Esophagus muscularis mucosa (tissue), 4 donors: ENCODE results near the gene PPP1R14B. TPM values are rescaled to one million over a fixed set of nuclear protein-coding genes. Genes with fewer than 3 reads are reported as not detected.

Experiments used
- DNase-seq: peaks from one replicate; pipeline ENCODE4 v3.0.0-alpha.2; 2017; ENCODE audit errors: extremely low spot score
- H3K27ac ChIP-seq, 4 donors: fragments of 200-600 bp; sonication (generic); replicated peaks in 1 of 4; 1 replicate in 3 of 4; 2 replicates in 1 of 4; pipeline ENCODE4 v1.5.1; 2016 to 2019; ENCODE audit warnings: mild to moderate bottlenecking in 1 of 4
- H3K27me3 ChIP-seq, 4 donors: fragments of 200-600 bp; sonication (generic); one replicate each; pipeline versions ENCODE4 v1.5.1 to v1.6.0; 2016 to 2019
- H3K36me3 ChIP-seq, 4 donors: fragments of 200-600 bp; sonication (generic); one replicate each; pipeline ENCODE4 v1.5.1; 2016 to 2019
- H3K4me1 ChIP-seq, 4 donors: fragments of 200-600 bp; sonication (generic); one replicate each; pipeline ENCODE4 v1.5.1; 2016 to 2019
- H3K4me3 ChIP-seq, 4 donors: fragments of 200-600 bp; sonication (generic); 1 replicate in 2 of 4; 2 replicates in 2 of 4; pipeline ENCODE4 v1.5.1; 2016 to 2019; ENCODE audit warnings: mild to moderate bottlenecking in 4 of 4, moderate library complexity in 1 of 4
- H3K9me3 ChIP-seq, 4 donors: fragments of 200-600 bp; sonication (generic); 1 replicate in 3 of 4; 2 replicates in 1 of 4; pipeline ENCODE4 v1.5.1; 2016 to 2019
- CTCF ChIP-seq, 3 experiments: fragments of 200-600 bp in 2 of 3; fragments of 450-650 bp in 1 of 3; sonication (generic) in 2 of 3; IDR thresholded peaks; one replicate each; pipeline ENCODE4 v1.5.1; 2017 to 2019; ENCODE audit warnings: antibody characterized with exemption in 3 of 3, mild to moderate bottlenecking in 2 of 3, moderate library complexity in 1 of 3
- EP300 ChIP-seq: sonication (generic); formaldehyde crosslinking; IDR thresholded peaks from one replicate; pipeline ENCODE4 v1.6.1; 2017; ENCODE audit warnings: antibody characterized with exemption
- POLR2A ChIP-seq: fragments of 450-650 bp; IDR thresholded peaks from one replicate; pipeline ENCODE4 v1.6.1; 2017; ENCODE audit warnings: antibody characterized with exemption, moderate library complexity, mild to moderate bottlenecking, low read depth
- POLR2AphosphoS5 ChIP-seq, 2 donors: sonication (generic); formaldehyde crosslinking; IDR thresholded peaks; one replicate each; pipeline ENCODE4 v1.6.1; 2017; ENCODE audit warnings: antibody characterized with exemption in 2 of 2
- WGBS: methylation state at CpG from one replicate; pipeline ENCODE4 v1.1.5; 2018; 5-methylcytosine and 5-hydroxymethylcytosine counted together
- intact Hi-C: fragments of 100-400 bp; cut with DNase I; formaldehyde crosslinking; loops from one replicate; pipeline ENCODE4 v1.15.1; 2023
- total RNA-seq, 4 donors: library from RNA; depleted of rRNA; stranded (reverse); fragments of >200 nt; gene quantifications; one replicate each; pipeline versions ENCODE4 v1.1.0 to v1.2.1, GENCODE V29; 2016

PPP1R14B gene
- total RNA-seq, 4 donors from 2014 or later, result 50.4 to 92.9 (median 79.8) TPM

- no peak for TF ChIP-seq POLR2AphosphoS5 (IDR thresholded peaks at IDR 0.05)
- TF ChIP-seq CTCF (IDR thresholded peaks at IDR 0.05), result no peak
- no peak for TF ChIP-seq POLR2A
- no peak for TF ChIP-seq EP300
- Histone ChIP-seq H3K27me3 (no peaks in the 10 kb centered on the region), H3K36me3 (peaks cover 40 to 85% (median 73%) of the 10 kb centered on the region in 4 donors), H3K9me3 (no peaks in the 10 kb centered on the region), H3K4me1 (peaks cover 19 to 50% (median 35%) of the 10 kb centered on the region in 4 donors), H3K27ac (peak overlapping the region in 1 of 4 donors; percentile 45), H3K4me3 (no peak overlapping the region)
- 82% methylated on average over 16 of the region's 16 CpGs for WGBS
- intact Hi-C loops, result loop anchor here (1.0 to 5.0 kb wide), 2 partner anchors 48 to 93 kb away; no protein-coding TSS in a partner anchor
- DNase-seq, result no peak
Measured at GRCh38 chr11:64204080-64204440, 42.7 kb downstream of the PPP1R14B start.

- TF ChIP-seq EP300, result no peak
- no peak for TF ChIP-seq POLR2A
- no peak for TF ChIP-seq POLR2AphosphoS5 (IDR thresholded peaks at IDR 0.05)
- TF ChIP-seq CTCF (IDR thresholded peaks at IDR 0.05), result no peak
Measured at GRCh38 chr11:64203421-64204079, 43.2 kb downstream of the PPP1R14B start.

GRCh38 chr11:64202992-64203391 is 43.8 kb downstream of the PPP1R14B start:
- DNase-seq, result no peak
- WGBS, result 96% methylated on average over 9 of the region's 9 CpGs
- H3K9me3 ChIP-seq, result no peaks in the 10 kb centered on the region
- peaks cover 13 to 41% (median 28%) of the 10 kb centered on the region in 4 donors for H3K4me1 ChIP-seq
- intact Hi-C loops, result loop anchor here (5.0 kb wide), 1 partner anchor 94 kb away; no protein-coding TSS in a partner anchor
- TF ChIP-seq POLR2A (no peak), POLR2AphosphoS5 (IDR thresholded peaks at IDR 0.05) (no peak), CTCF (IDR thresholded peaks at IDR 0.05) (no peak), EP300 (no peak)
- no peak overlapping the region for H3K4me3 ChIP-seq
- H3K27ac ChIP-seq, result no peak overlapping the region
- peaks cover 50 to 96% (median 83%) of the 10 kb centered on the region in 4 donors for H3K36me3 ChIP-seq
- no peaks in the 10 kb centered on the region for H3K27me3 ChIP-seq

More at GRCh38 chr11:64203421-64204079, 43.2 kb downstream of the PPP1R14B start:
- no peak overlapping the region for H3K27ac ChIP-seq
- H3K36me3 ChIP-seq, result peaks cover 45 to 90% (median 77%) of the 10 kb centered on the region in 4 donors
- peaks cover 19 to 46% (median 33%) of the 10 kb centered on the region in 4 donors for H3K4me1 ChIP-seq
- intact Hi-C loops, result loop anchor here (1.0 to 5.0 kb wide), 2 partner anchors 49 to 94 kb away; no protein-coding TSS in a partner anchor
- no peak for DNase-seq
- no peaks in the 10 kb centered on the region for H3K9me3 ChIP-seq
- H3K4me3 ChIP-seq, result no peak overlapping the region
- no peaks in the 10 kb centered on the region for H3K27me3 ChIP-seq
- 91% methylated on average over 26 of the region's 27 CpGs for WGBS

GRCh38 chr11:64201543-64201942 is 45.2 kb downstream of the PPP1R14B start:
- Histone ChIP-seq H3K36me3 (peaks cover 65 to 99% (median 92%) of the 10 kb centered on the region in 4 donors), H3K4me1 (peaks cover 10 to 26% (median 16%) of the 10 kb centered on the region in 4 donors), H3K27ac (no peak overlapping the region), H3K9me3 (no peaks in the 10 kb centered on the region), H3K4me3 (no peak overlapping the region), H3K27me3 (no peaks in the 10 kb centered on the region)
- DNase-seq, result no peak
- WGBS, result 87% methylated on average over 3 of the region's 3 CpGs
- intact Hi-C loops, result loop anchor here (5.0 kb wide), 1 partner anchor 96 kb away; no protein-coding TSS in a partner anchor
- no peak for TF ChIP-seq POLR2A
- no peak for TF ChIP-seq POLR2AphosphoS5 (IDR thresholded peaks at IDR 0.05)
- TF ChIP-seq CTCF (IDR thresholded peaks at IDR 0.05), result no peak
- no peak for TF ChIP-seq EP300
